ENCODE measurements around the gene PYGO2. TPM values are rescaled to one million over a fixed set of nuclear protein-coding genes. Genes with fewer than 3 reads are reported as not detected.

PYGO2 gene
- total RNA-seq, 1 donor from 2014 or later: 19.2 TPM

GRCh38 chr1:154923695-154924094, 37.9 kb downstream of the PYGO2 start:
- H3K4me1 ChIP-seq: no peaks in the 10 kb centered on the region
- DNase-seq (ENCODE audit: extremely low spot score in 2 of 2): no peak
- peaks cover 0 to 35% of the 10 kb centered on the region in 2 donors for H3K36me3 ChIP-seq
- TF ChIP-seq POLR2AphosphoS5 (IDR thresholded peaks at IDR 0.05; ENCODE audit: insufficient read depth in 1 of 2, low read depth in 1 of 2): no peak
- no peak for TF ChIP-seq POLR2A (IDR thresholded peaks at IDR 0.05)
- no peak for TF ChIP-seq CTCF (IDR thresholded peaks at IDR 0.05)
- no peaks in the 10 kb centered on the region for H3K27me3 ChIP-seq
- H3K27ac ChIP-seq: no peak overlapping the region
- no peaks in the 10 kb centered on the region for H3K9me3 ChIP-seq
- intact Hi-C loops (cut with DNase I): no loop called here
- no peak overlapping the region for H3K4me3 ChIP-seq

GRCh38 chr1:154913273-154913672, 48.3 kb downstream of the PYGO2 start:
- no peak for DNase-seq (ENCODE audit: extremely low spot score in 2 of 2)
- Histone ChIP-seq H3K27me3 (no peaks in the 10 kb centered on the region), H3K4me1 (peaks cover 14% of the 10 kb centered on the region), H3K4me3 (no peak overlapping the region), H3K36me3 (no peaks in the 10 kb centered on the region), H3K27ac (no peak overlapping the region), H3K9me3 (no peaks in the 10 kb centered on the region)
- intact Hi-C loops (cut with DNase I): no loop called here
- TF ChIP-seq CTCF (IDR thresholded peaks at IDR 0.05): no peak
- TF ChIP-seq POLR2AphosphoS5 (IDR thresholded peaks at IDR 0.05; ENCODE audit: insufficient read depth in 1 of 2, low read depth in 1 of 2): no peak
- no peak for TF ChIP-seq POLR2A (IDR thresholded peaks at IDR 0.05)

- Histone ChIP-seq H3K4me1 (peaks cover 14% of the 10 kb centered on the region), H3K9me3 (no peaks in the 10 kb centered on the region), H3K4me3 (no peak overlapping the region), H3K36me3 (no peaks in the 10 kb centered on the region), H3K27ac (no peak overlapping the region), H3K27me3 (no peaks in the 10 kb centered on the region)
- DNase-seq (ENCODE audit: extremely low spot score in 2 of 2): no peak
- intact Hi-C loops (cut with DNase I): no loop called here
- no peak for TF ChIP-seq POLR2A (IDR thresholded peaks at IDR 0.05)
- no peak for TF ChIP-seq CTCF (IDR thresholded peaks at IDR 0.05)
- TF ChIP-seq POLR2AphosphoS5 (IDR thresholded peaks at IDR 0.05; ENCODE audit: insufficient read depth in 1 of 2, low read depth in 1 of 2): no peak
These were observed 48.8 kb downstream of the PYGO2 start for GRCh38 chr1:154912755-154913154.

- H3K9me3 ChIP-seq: no peaks in the 10 kb centered on the region
- peaks cover 14% of the 10 kb centered on the region for H3K4me1 ChIP-seq
- H3K36me3 ChIP-seq: no peaks in the 10 kb centered on the region
- H3K4me3 ChIP-seq: no peak overlapping the region
- no peak overlapping the region for H3K27ac ChIP-seq
- TF ChIP-seq POLR2AphosphoS5 (IDR thresholded peaks at IDR 0.05; ENCODE audit: insufficient read depth in 1 of 2, low read depth in 1 of 2): no peak
- no peak for TF ChIP-seq CTCF (IDR thresholded peaks at IDR 0.05)
- TF ChIP-seq POLR2A (IDR thresholded peaks at IDR 0.05): no peak
- DNase-seq (ENCODE audit: extremely low spot score in 2 of 2): no peak
- intact Hi-C loops (cut with DNase I): no loop called here
- H3K27me3 ChIP-seq: no peaks in the 10 kb centered on the region
These were observed 49.7 kb downstream of the PYGO2 start for GRCh38 chr1:154911691-154912550.

GRCh38 chr1:154910851-154911250, 50.7 kb downstream of the PYGO2 start:
- Histone ChIP-seq H3K9me3 (no peaks in the 10 kb centered on the region), H3K36me3 (no peaks in the 10 kb centered on the region), H3K4me1 (peaks cover 14% of the 10 kb centered on the region), H3K4me3 (no peak overlapping the region), H3K27me3 (no peaks in the 10 kb centered on the region), H3K27ac (no peak overlapping the region)
- TF ChIP-seq POLR2AphosphoS5 (IDR thresholded peaks at IDR 0.05; ENCODE audit: insufficient read depth in 1 of 2, low read depth in 1 of 2) (peak in 1 of 2 donors; percentile 14), CTCF (IDR thresholded peaks at IDR 0.05) (no peak)
- no peak for DNase-seq (ENCODE audit: extremely low spot score in 2 of 2)
- intact Hi-C loops (cut with DNase I): no loop called here
